Measurements from ENCODE around the gene PKHD1.

Gene PKHD1

DNA sequence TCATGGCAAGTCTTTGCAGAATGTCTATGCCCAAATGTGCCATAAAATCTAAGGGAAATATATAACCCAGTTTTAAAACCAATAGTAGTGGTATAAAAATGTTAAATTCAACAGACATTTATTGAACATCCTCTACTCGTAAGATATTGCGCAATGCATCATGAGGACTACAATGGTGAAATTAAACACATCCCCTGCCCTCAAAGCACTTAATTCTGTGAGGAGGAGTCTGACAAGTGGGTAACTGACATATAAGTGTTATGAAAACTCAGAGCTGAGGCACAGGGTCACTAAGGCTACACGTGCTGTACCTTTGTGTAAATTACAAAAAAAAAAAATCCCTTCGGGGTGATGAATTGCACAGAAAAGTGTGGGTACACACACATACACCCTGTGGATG is 6.2 kb downstream of the PKHD1 start:
- no peaks in the 10 kb centered on the region for H3F3A ChIP-seq (ENCODE audit: insufficient read depth, low read length)
- TF ChIP-seq EZH2 (IDR thresholded peaks at IDR 0.05; ENCODE audit: borderline replicate concordance, low read length): no peak
- TF ChIP-seq, protein P1, sequence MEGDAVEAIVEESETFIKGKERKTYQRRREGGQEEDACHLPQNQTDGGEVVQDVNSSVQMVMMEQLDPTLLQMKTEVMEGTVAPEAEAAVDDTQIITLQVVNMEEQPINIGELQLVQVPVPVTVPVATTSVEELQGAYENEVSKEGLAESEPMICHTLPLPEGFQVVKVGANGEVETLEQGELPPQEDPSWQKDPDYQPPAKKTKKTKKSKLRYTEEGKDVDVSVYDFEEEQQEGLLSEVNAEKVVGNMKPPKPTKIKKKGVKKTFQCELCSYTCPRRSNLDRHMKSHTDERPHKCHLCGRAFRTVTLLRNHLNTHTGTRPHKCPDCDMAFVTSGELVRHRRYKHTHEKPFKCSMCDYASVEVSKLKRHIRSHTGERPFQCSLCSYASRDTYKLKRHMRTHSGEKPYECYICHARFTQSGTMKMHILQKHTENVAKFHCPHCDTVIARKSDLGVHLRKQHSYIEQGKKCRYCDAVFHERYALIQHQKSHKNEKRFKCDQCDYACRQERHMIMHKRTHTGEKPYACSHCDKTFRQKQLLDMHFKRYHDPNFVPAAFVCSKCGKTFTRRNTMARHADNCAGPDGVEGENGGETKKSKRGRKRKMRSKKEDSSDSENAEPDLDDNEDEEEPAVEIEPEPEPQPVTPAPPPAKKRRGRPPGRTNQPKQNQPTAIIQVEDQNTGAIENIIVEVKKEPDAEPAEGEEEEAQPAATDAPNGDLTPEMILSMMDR (IDR thresholded peaks at IDR 0.05; ENCODE audit: low read length): no peak
- no peak overlapping the region for H3K9ac ChIP-seq (ENCODE audit: low read length)
- H3K4me2 ChIP-seq (ENCODE audit: low read length): no peak overlapping the region
- H2AFZ ChIP-seq (ENCODE audit: low read length): no peak overlapping the region
- H3K4me1 ChIP-seq (ENCODE audit: insufficient read depth, low read length, severe bottlenecking): no peaks in the 10 kb centered on the region
- 0 out of 2 replicates have a peak, but pooled peaks cover 3% of the 10 kb centered on the region for H3K27me3 ChIP-seq (ENCODE audit: insufficient read depth, low read length)
- H3K9me3 ChIP-seq (ENCODE audit: low read length): no peaks in the 10 kb centered on the region
- no peak overlapping the region for H3K27ac ChIP-seq (ENCODE audit: low read depth, low read length, poor library complexity, severe bottlenecking)
- H3K4me3 ChIP-seq (ENCODE audit: low read depth, low read length, poor library complexity, severe bottlenecking): no peak overlapping the region
- no peaks in the 10 kb centered on the region for H4K20me1 ChIP-seq (ENCODE audit: insufficient read depth, low read length)
- no peaks in the 10 kb centered on the region for H3K36me3 ChIP-seq (ENCODE audit: insufficient read depth, low read length)
- H3K9me2 ChIP-seq (ENCODE audit: low read depth, low read length): no peaks in the 10 kb centered on the region
- no peaks in the 10 kb centered on the region for H3K79me2 ChIP-seq (ENCODE audit: insufficient read depth, low read length)

DNA sequence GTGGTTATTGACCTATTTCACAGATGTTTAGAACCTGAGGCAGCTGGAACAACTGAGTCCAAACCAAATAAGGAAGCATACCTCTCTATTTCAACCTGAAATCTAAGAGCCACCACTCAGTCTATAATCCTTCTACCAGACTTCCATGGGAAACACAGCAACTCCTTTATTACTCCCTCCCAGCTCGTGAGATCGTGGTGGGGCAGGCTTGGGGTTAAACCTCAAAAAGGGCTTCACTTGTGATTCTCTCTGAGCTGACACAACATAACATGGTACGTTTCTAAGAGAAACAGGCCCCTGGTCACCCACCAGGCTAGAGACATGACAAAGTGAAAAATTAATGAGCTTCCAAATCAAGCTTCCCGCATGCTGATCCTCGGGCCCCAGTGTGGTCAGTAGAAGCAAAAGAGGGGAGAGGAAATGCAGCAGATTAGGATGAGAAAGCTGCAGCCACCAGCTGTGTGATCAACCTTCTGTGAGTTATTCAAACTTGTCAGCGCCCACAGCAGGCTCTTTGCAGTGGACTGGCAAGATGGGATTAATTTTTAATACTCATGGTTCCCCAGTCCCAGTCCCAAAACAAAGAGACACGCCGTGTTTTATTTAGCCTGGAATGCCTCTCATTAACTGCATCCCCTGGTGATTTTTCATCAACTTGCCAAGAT is 9.3 kb downstream of the PKHD1 start:
- Histone ChIP-seq H4K20me1 (ENCODE audit: insufficient read depth, low read length) (no peaks in the 10 kb centered on the region), H2AFZ (ENCODE audit: low read length) (no peak overlapping the region), H3K36me3 (ENCODE audit: insufficient read depth, low read length) (no peaks in the 10 kb centered on the region), H3K9me3 (ENCODE audit: low read length) (no peaks in the 10 kb centered on the region), H3K4me1 (ENCODE audit: insufficient read depth, low read length, severe bottlenecking) (no peaks in the 10 kb centered on the region), H3K4me3 (ENCODE audit: low read depth, low read length, poor library complexity, severe bottlenecking) (no peak overlapping the region), H3K27ac (ENCODE audit: low read depth, low read length, poor library complexity, severe bottlenecking) (no peak overlapping the region), H3K27me3 (ENCODE audit: insufficient read depth, low read length) (0 out of 2 replicates have a peak, but pooled peaks cover 3% of the 10 kb centered on the region), H3F3A (ENCODE audit: insufficient read depth, low read length) (no peaks in the 10 kb centered on the region), H3K9me2 (ENCODE audit: low read depth, low read length) (no peaks in the 10 kb centered on the region), H3K79me2 (ENCODE audit: insufficient read depth, low read length) (no peaks in the 10 kb centered on the region), H3K9ac (ENCODE audit: low read length) (no peak overlapping the region), H3K4me2 (ENCODE audit: low read length) (no peak overlapping the region)
- TF ChIP-seq, protein P1 (IDR thresholded peaks at IDR 0.05; ENCODE audit: low read length): no peak
- TF ChIP-seq EZH2 (IDR thresholded peaks at IDR 0.05; ENCODE audit: borderline replicate concordance, low read length): no peak

DNA sequence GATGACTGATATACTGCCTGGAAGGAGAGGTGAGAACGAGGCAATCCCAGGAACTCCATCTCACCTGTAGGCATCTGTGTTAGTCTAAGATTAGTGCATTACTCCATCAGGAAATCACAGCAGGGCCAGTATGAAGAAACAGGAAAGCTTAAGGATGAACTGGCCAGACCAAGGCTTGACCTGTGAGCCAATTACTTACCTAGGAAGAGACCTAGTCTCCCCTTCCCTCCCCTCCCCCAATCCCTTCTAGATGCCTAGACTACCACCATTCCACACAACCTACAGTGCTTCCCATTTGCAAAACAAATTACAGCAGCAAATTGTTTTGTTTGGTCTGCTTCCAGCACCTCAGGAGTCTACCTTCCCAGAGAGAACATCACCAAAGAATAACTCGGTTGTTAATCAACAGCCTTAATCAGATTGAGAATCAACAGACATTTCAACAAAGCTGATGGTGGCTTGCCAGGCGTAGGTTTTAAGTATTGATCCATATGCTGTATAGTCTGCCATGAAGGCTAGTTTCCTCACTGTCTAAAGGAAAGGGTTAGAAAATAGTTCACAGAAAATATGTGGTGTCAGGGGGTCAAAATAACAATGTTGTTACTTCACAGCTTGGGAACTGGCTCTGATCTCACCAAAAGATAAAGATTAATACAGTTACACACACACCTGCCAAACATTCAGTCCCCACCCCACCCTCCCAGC is 10.1 kb downstream of the PKHD1 start:
- H2AFZ ChIP-seq (ENCODE audit: low read length): no peak overlapping the region
- no peak for TF ChIP-seq EZH2 (IDR thresholded peaks at IDR 0.05; ENCODE audit: borderline replicate concordance, low read length)
- TF ChIP-seq, protein P1 (IDR thresholded peaks at IDR 0.05; ENCODE audit: low read length): no peak
- no peaks in the 10 kb centered on the region for H3F3A ChIP-seq (ENCODE audit: insufficient read depth, low read length)
- no peaks in the 10 kb centered on the region for H3K9me3 ChIP-seq (ENCODE audit: low read length)
- H3K9me2 ChIP-seq (ENCODE audit: low read depth, low read length): no peaks in the 10 kb centered on the region
- H3K4me2 ChIP-seq (ENCODE audit: low read length): no peak overlapping the region
- no peaks in the 10 kb centered on the region for H3K79me2 ChIP-seq (ENCODE audit: insufficient read depth, low read length)
- H3K36me3 ChIP-seq (ENCODE audit: insufficient read depth, low read length): no peaks in the 10 kb centered on the region
- no peak overlapping the region for H3K4me3 ChIP-seq (ENCODE audit: low read depth, low read length, poor library complexity, severe bottlenecking)
- H3K27me3 ChIP-seq (ENCODE audit: insufficient read depth, low read length): no peaks in the 10 kb centered on the region
- no peak overlapping the region for H3K27ac ChIP-seq (ENCODE audit: low read depth, low read length, poor library complexity, severe bottlenecking)
- H4K20me1 ChIP-seq (ENCODE audit: insufficient read depth, low read length): no peaks in the 10 kb centered on the region
- H3K4me1 ChIP-seq (ENCODE audit: insufficient read depth, low read length, severe bottlenecking): no peaks in the 10 kb centered on the region
- H3K9ac ChIP-seq (ENCODE audit: low read length): no peak overlapping the region

Measured in OCI-LY1 (cell line).